GM11168 (cell line): ENCODE measurements around the gene CCDC186.

ENCODE experiments used
- in situ Hi-C: fragments of 300-500 bp; cut with MboI; formaldehyde crosslinking; loops from one replicate; pipeline ENCODE4 v1.12.0; 2022; ENCODE audit warnings: low sequenced_read_pairs; ENCODE audit not compliant: unreplicated experiment

CCDC186 gene

DNA sequence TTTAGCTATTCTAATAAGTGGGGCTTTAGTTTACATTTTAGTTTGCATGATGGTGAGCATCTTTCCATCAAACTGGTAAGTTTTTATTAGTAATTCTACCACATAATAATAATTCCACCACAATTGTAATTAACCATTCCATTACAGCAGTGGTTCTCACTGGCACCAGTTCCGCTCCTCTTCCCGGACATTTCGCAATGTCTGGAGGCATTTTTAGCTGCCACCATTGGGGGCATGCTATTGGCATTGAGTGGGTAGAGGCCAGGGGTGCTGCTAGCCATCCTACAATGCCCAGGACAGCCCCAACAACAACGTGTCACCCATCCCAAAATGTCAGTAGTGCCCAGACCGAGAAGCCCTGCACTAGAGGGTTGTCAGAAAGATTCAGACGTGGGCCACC lies 98.9 kb downstream of the CCDC186 start:
- in situ Hi-C loops, result no loop called here

DNA sequence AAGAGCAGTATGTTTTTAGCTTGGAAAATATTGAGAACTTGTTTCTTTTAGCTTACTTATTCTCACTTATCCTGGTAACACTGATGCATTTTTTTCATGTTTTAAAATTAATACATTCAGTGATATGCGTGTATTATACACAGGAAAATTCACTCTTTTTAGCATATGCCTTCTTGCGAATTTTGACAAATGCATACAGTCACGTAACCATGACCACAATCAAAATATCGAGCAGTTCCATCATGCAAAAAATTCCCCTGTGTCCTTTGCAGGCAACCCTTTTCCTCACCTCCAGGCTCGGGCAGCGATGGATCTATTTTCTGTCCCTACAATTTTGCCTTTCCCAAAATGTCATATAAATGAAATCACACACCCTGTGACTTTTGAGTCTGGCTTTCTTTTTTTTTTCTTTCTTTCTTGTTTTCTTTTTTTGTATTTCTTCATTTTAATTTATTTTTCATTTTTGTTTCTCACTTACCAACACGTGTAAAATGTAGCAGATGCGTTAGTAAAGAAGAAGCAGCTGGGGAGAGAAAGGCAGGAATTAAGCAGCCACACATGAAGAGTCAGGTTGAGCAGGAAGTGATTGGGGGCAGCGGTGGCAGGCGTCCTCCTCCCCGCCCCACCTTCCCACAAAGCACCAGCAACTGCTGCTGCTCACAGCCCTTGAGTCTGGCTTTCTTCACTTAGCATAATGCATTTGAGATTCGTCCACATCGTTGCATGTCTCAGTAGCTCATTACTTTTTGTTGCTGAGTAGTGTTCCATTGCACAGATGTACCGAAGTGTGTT lies 100.4 kb downstream of the CCDC186 start:
- in situ Hi-C loops, result no loop called here

DNA sequence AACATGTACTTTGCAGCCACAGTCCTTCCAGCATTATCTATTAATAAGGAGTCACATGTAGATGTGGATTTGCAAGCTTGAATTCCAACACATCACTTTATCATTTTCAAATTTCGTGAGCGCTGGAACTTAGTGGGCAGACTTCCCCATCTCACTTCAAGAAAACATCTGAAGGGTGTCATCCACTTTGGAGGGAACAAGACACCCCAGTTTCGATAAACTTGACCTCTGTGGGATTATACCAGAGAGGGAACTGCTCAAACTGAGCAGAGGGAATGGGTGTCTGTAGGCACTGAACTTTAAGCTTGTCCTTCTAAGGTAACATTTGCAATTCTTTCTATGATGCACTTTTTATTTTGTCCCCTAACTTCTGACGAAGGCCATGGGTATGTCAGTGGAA lies 102.8 kb downstream of the CCDC186 start:
- in situ Hi-C loops, result no loop called here
